SK-N-DZ (cell line): ENCODE data around the gene MEIS1.
"Not testable (repeated sequence)": the region's sequence is repeated elsewhere in the genome, so short reads cannot be mapped to it uniquely, and the experiment has no call there.

Source experiments
- DNase-seq: peaks from one replicate; pipeline ENCODE4 v3.0.0-alpha.2; 2015; ENCODE audit warnings: low spot score

The MEIS1 gene

GRCh38 chr2:66466433-66466832 is 31.5 kb downstream of the MEIS1 start:
- DNase-seq: no peak

- no peak for DNase-seq
Measured at GRCh38 chr2:66467718-66468117, 32.8 kb downstream of the MEIS1 start.

DNA sequence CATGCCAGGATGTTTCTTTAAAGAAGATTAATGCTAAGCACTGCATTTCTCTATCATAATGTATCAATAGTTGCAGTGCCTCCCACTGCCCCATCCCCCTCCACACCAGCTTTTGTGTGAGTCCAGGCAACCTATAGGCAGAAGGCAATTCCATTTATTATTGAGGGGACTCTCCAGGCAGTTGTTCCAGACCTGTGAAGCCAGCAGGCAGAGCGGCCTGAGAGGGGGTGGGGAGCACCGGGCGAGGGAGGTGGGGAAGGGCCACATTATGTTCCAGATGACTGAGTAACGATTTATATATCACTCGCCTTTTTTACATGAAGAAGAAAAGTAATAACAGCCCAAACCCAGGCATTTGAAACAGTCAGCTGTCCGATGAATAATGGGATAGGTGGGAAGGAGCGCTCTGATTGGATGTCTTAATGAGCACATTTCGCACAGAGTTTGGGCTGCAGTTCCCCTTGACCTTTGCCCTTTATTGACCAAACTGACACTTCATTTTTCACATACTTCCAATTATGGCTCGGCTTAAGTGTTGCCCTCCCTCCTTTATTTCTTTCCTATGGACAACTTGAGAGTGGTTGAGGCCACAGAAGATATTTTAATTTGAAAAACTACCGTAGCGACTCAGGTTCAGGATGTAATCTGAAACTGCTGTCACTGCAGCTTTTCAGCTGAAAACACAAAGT is 34.4 kb downstream of the MEIS1 start:
- no peak for DNase-seq

DNA sequence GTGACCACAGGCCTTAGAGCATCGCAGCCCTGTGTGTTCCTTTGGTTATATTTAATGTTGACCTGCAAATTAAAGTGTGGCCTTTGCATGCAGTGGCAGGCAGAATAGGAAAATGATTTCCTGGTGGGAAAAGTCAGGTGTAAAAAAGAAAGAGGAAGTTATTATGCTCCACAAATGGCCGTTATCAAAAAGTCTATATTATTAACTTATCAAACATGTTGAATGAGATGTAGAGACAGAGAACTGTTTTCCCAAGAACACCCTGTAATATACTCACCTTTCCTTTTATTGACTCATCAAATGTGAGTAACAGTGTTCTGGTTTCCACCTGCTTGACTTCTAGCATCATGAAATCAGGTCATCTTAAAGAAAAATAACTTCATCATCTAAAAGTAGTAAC is 35.3 kb downstream of the MEIS1 start:
- DNase-seq: no peak

GRCh38 chr2:66472225-66472843 is 37.4 kb downstream of the MEIS1 start:
- DNase-seq: no peak

DNA sequence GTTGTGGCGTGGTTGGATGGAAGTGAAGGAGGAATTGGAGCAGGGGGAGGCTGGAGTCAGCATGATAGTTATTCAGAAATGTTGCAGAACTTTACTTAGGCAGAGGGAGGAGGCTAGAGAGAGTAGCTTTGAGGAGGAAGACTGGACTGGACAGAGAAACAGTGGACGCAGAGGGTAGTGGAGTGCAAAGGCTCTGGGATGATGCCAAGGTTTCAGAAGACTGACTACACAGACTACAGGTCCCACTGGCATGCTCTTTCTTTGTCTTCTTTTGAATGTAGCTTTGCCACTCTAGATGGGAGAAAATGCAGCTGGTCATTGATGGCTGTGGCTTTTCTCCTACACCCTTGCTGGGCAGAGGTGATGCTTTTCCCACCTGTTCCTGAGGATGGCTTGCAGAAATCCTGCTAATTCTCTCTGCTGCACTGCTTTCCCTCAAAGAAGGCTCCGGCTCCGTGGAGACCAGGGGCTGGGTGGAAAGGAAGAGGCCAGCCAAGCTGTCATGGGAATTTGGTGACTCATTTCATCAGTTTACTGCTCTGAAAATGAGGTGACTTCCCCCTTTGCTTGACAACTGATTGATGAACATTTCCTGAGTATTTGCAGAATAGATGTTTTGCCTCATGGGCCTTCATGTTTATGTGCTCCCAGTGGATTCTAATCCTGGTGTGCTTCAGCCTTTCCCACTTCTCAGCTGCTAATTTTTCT is 42.4 kb downstream of the MEIS1 start:
- no peak for DNase-seq

DNA sequence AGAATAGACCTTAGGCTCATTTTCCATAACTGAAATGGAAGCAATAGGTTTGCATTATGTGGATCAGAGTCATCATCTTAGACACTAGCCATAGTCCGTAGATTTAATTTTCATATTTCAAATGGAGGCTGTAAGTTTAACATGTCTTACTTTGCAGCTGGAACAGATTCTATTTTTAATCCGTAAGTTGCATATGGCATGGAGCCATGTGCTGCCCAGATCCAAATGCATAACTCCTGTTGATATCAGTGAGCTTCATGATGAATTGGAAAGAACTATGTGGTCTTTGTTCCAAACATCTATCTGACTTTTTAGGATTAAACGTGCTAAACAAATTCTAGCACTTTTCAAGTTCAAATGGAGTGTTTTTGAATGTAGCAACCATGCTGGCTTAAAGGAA is 43.4 kb downstream of the MEIS1 start:
- no peak for DNase-seq

- no peak for DNase-seq
Measured at GRCh38 chr2:66478731-66479316, 43.9 kb downstream of the MEIS1 start.

DNA sequence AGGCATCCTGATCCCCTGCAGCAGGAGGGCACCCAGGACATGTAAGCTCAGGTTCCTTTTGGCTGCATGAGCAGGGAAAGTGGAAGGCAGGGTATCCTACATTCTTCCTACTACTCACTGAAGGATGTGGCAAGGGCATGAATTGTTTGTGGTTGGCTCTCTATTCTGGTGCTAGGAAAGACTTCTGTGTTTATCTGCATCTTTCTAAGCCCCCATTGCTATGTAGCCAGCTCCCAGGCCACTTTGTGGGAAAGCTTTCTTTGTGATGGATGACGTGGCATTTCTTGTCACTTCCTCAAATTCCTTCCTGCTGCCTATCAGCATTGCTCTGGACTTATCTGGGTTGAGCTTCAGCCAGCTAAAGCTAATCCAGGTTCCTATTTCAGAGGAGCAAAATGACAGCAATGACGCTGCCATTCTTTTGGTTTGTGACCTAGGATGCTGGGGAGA is 46.2 kb downstream of the MEIS1 start:
- DNase-seq: no peak

- DNase-seq: not testable (repeated sequence)
Measured at GRCh38 chr2:66485252-66485651, 50.3 kb downstream of the MEIS1 start.

- DNase-seq: no peak
Measured at GRCh38 chr2:66488946-66489345, 54.0 kb downstream of the MEIS1 start.

GRCh38 chr2:66489436-66489835 is 54.5 kb downstream of the MEIS1 start:
- no peak for DNase-seq

- no peak for DNase-seq
Measured at GRCh38 chr2:66490588-66491001, 55.7 kb downstream of the MEIS1 start.

- no peak for DNase-seq
Measured at GRCh38 chr2:66494708-66495107, 59.8 kb downstream of the MEIS1 start.

- DNase-seq: no peak
Measured at GRCh38 chr2:66495788-66496640, 61.1 kb downstream of the MEIS1 start.

DNA sequence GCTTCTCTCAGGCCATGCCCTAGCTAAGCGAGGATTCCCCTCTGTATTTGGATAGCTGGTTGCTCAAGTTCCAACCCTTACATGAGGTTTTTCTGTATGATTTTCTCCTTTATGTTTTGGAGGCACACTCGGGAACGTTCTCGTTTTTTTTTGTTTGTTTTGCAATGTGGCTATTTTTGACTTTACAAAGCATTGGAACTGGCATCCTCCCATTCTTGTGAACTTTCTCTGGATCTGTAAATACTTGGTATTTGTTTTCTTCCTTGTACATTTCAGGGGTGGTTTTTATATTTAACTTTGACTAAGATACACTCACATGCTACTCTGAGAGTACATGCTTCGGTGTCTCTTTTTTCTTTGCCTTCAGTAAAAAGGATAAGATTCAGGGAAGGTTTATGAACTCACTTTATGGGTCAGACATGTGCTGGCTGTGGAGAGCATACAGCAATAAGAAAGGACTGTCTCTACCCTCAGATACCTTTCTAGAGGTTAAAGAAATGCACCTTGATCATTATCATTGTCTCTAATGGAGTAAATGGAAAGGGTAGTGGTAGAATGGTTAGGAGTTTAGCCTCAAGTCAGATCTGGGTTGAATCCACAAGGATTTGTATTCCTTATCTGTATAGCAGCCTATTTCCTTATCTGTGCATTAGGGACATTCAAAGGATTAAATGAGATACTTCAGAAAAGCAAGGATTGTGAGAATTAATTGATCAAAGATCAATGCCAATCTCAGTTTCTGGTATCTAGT is 61.9 kb downstream of the MEIS1 start:
- no peak for DNase-seq

- DNase-seq: no peak
Measured at GRCh38 chr2:66497431-66498288, 62.7 kb downstream of the MEIS1 start.

DNA sequence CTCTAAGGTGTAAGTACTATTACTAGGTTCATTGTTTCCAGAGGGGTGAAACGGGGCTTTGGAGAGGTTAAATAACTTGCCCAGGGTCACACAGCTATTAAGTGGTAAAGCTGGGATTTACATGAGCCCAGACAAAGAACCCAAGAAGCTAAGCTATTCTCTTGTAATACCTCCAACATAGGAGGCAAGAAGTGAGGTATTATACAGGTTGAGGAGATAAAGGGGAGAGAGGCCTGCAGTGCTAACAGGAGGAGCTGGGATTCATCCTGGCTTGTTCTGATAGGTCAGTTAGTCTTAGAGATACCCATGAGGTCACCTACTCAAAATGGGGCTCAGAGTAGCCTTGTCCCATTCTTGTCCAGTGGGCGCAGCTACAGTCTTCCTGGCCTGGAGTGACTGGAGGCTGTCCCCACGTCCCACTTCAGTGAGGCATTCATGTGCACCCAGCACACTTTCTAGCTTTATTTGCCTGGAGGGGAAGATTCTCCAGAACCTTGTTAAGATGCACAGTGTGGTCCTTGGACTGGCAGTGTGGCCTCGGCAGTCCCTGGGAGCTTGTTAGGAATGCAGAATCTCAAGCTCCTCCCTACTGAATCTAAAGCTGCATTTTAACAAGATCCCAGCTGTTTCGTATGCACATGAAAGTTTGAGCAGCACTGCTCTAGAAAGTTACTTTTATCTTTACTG is 63.5 kb downstream of the MEIS1 start:
- DNase-seq: no peak

- DNase-seq: no peak
Measured at GRCh38 chr2:66501267-66501666, 66.3 kb downstream of the MEIS1 start.
